Duodenal mucosa (tissue), 2 donors: ENCODE data around the gene CFAP251.
"Not testable (repeated sequence)": the region's sequence is repeated elsewhere in the genome, so short reads cannot be mapped to it uniquely, and the experiment has no call there.

ENCODE experiments used
- H3K27ac ChIP-seq: one replicate; pipeline ENCODE4 v1.7.0; 2013; ENCODE audit warnings: low read depth, low read length
- H3K27me3 ChIP-seq, 2 donors: one replicate each; pipeline ENCODE4 v1.7.0; 2013; ENCODE audit warnings: low read length in 2 of 2, control low read depth in 1 of 2; ENCODE audit not compliant: insufficient read depth in 2 of 2, control insufficient read depth in 1 of 2
- H3K36me3 ChIP-seq, 2 donors: one replicate each; pipeline ENCODE4 v1.7.0; 2013; ENCODE audit warnings: low read length in 2 of 2, control low read depth in 1 of 2; ENCODE audit not compliant: insufficient read depth in 2 of 2, control insufficient read depth in 1 of 2
- H3K4me1 ChIP-seq, 2 donors: one replicate each; pipeline ENCODE4 v1.7.0; 2013; ENCODE audit warnings: low read length in 2 of 2, control low read depth in 1 of 2; ENCODE audit not compliant: insufficient read depth in 2 of 2, control insufficient read depth in 1 of 2
- H3K4me3 ChIP-seq, 2 donors: one replicate each; pipeline ENCODE4 v1.7.0; 2013; ENCODE audit warnings: low read length in 2 of 2, low read depth in 1 of 2
- H3K9ac ChIP-seq, 2 donors: one replicate each; pipeline ENCODE4 v1.7.0; 2013; ENCODE audit warnings: low read length in 2 of 2, low read depth in 1 of 2
- H3K9me3 ChIP-seq, 2 donors: one replicate each; pipeline ENCODE4 v1.7.0; 2013; ENCODE audit warnings: low read length in 2 of 2, control low read depth in 1 of 2; ENCODE audit not compliant: control insufficient read depth in 1 of 2

Gene CFAP251

GRCh38 chr12:122040579-122041386 is 122.4 kb downstream of the CFAP251 start:
- Histone ChIP-seq H3K9ac (peak overlapping the region in 1 of 2 donors; percentile 33), H3K27me3 (no peaks in the 10 kb centered on the region), H3K4me3 (peak overlapping the region in 1 of 2 donors; percentile 46), H3K27ac (no peak overlapping the region), H3K9me3 (no peaks in the 10 kb centered on the region), H3K4me1 (peaks cover 4 to 14% of the 10 kb centered on the region in 2 donors), H3K36me3 (peaks cover 0 to 20% of the 10 kb centered on the region in 2 donors)

- not testable (repeated sequence) for H3K4me3 ChIP-seq
Observed at GRCh38 chr12:122041458-122041857, 123.1 kb downstream of the CFAP251 start.

GRCh38 chr12:122042910-122043309 is 124.5 kb downstream of the CFAP251 start:
- H3K27ac ChIP-seq = no peak overlapping the region
- H3K36me3 ChIP-seq = peaks cover 0 to 15% of the 10 kb centered on the region in 2 donors

More at GRCh38 chr12:122041458-122041857, 123.1 kb downstream of the CFAP251 start:
- not testable (repeated sequence) for H3K9ac ChIP-seq, H3K9me3 ChIP-seq, H3K27me3 ChIP-seq, H3K27ac ChIP-seq
- Histone ChIP-seq H3K36me3 (peaks cover 0 to 20% of the 10 kb centered on the region in 2 donors), H3K4me1 (peaks cover 4 to 14% of the 10 kb centered on the region in 2 donors)

GRCh38 chr12:122043476-122043875 is 125.1 kb downstream of the CFAP251 start:
- no peak overlapping the region for H3K4me3 ChIP-seq
- H3K36me3 ChIP-seq = peaks cover 0 to 15% of the 10 kb centered on the region in 2 donors
- H3K9ac ChIP-seq = no peak overlapping the region
- H3K4me1 ChIP-seq = peaks cover 4 to 14% of the 10 kb centered on the region in 2 donors
- H3K9me3 ChIP-seq = no peaks in the 10 kb centered on the region
- no peaks in the 10 kb centered on the region for H3K27me3 ChIP-seq
- no peak overlapping the region for H3K27ac ChIP-seq

More at GRCh38 chr12:122042910-122043309, 124.5 kb downstream of the CFAP251 start:
- H3K9ac ChIP-seq = no peak overlapping the region
- peaks cover 4 to 14% of the 10 kb centered on the region in 2 donors for H3K4me1 ChIP-seq
- no peak overlapping the region for H3K4me3 ChIP-seq
- H3K27me3 ChIP-seq = no peaks in the 10 kb centered on the region
- no peaks in the 10 kb centered on the region for H3K9me3 ChIP-seq

GRCh38 chr12:122045262-122045661 is 126.9 kb downstream of the CFAP251 start:
- Histone ChIP-seq H3K36me3 (peaks cover 0 to 16% of the 10 kb centered on the region in 2 donors), H3K27ac (no peak overlapping the region), H3K9ac (no peak overlapping the region), H3K4me3 (no peak overlapping the region), H3K9me3 (no peaks in the 10 kb centered on the region), H3K27me3 (no peaks in the 10 kb centered on the region), H3K4me1 (peaks cover 4 to 10% of the 10 kb centered on the region in 2 donors)

- peaks cover 0 to 16% of the 10 kb centered on the region in 2 donors for H3K36me3 ChIP-seq
- H3K27me3 ChIP-seq = no peaks in the 10 kb centered on the region
- H3K27ac ChIP-seq = no peak overlapping the region
- H3K9ac ChIP-seq = no peak overlapping the region
- no peaks in the 10 kb centered on the region for H3K9me3 ChIP-seq
- H3K4me3 ChIP-seq = no peak overlapping the region
- peaks cover 2% of the 10 kb centered on the region in 2 donors for H3K4me1 ChIP-seq
Observed at GRCh38 chr12:122046145-122046544, 127.8 kb downstream of the CFAP251 start.

GRCh38 chr12:122048151-122048550 is 129.8 kb downstream of the CFAP251 start:
- Histone ChIP-seq H3K27me3 (no peaks in the 10 kb centered on the region), H3K4me1 (no peaks in the 10 kb centered on the region), H3K9me3 (no peaks in the 10 kb centered on the region), H3K36me3 (peaks cover 0 to 16% of the 10 kb centered on the region in 2 donors), H3K4me3 (no peak overlapping the region), H3K9ac (no peak overlapping the region), H3K27ac (no peak overlapping the region)

GRCh38 chr12:122049827-122050226 is 131.4 kb downstream of the CFAP251 start:
- H3K4me3 ChIP-seq = no peak overlapping the region
- H3K9me3 ChIP-seq = no peaks in the 10 kb centered on the region
- no peak overlapping the region for H3K9ac ChIP-seq
- peaks cover 0 to 4% of the 10 kb centered on the region in 2 donors for H3K36me3 ChIP-seq
- no peak overlapping the region for H3K27ac ChIP-seq
- no peaks in the 10 kb centered on the region for H3K27me3 ChIP-seq
- peaks cover 5% of the 10 kb centered on the region in 2 donors for H3K4me1 ChIP-seq

- Histone ChIP-seq H3K4me3 (no peak overlapping the region), H3K9ac (no peak overlapping the region), H3K36me3 (peaks cover 0 to 4% of the 10 kb centered on the region in 2 donors), H3K27ac (no peak overlapping the region), H3K9me3 (no peaks in the 10 kb centered on the region), H3K27me3 (no peaks in the 10 kb centered on the region), H3K4me1 (peaks cover 6% of the 10 kb centered on the region in 2 donors)
Observed at GRCh38 chr12:122050706-122051105, 132.3 kb downstream of the CFAP251 start.

GRCh38 chr12:122051231-122051876 is 133.0 kb downstream of the CFAP251 start:
- peaks cover 0 to 4% of the 10 kb centered on the region in 2 donors for H3K36me3 ChIP-seq
- H3K27ac ChIP-seq = no peak overlapping the region
- no peaks in the 10 kb centered on the region for H3K27me3 ChIP-seq
- no peaks in the 10 kb centered on the region for H3K9me3 ChIP-seq
- no peak overlapping the region for H3K4me3 ChIP-seq
- peaks cover 6% of the 10 kb centered on the region in 2 donors for H3K4me1 ChIP-seq
- no peak overlapping the region for H3K9ac ChIP-seq
